GM19193 (cell line): ENCODE measurements around the gene MYO5B.

ENCODE experiments used
- POLR2A ChIP-seq: IDR thresholded peaks from 4 replicates; pipeline ENCODE4 v1.6.1; 2011; ENCODE audit not compliant: insufficient read depth, insufficient read length; ENCODE audit errors: extremely low read depth

Gene MYO5B

GRCh38 chr18:50000227-50000626 is 194.7 kb downstream of the MYO5B start:
- TF ChIP-seq POLR2A: no peak

GRCh38 chr18:49999128-49999527 is 195.8 kb downstream of the MYO5B start:
- TF ChIP-seq POLR2A: no peak

- no peak for TF ChIP-seq POLR2A
Measured at GRCh38 chr18:49997558-49997957, 197.4 kb downstream of the MYO5B start.

GRCh38 chr18:49994410-49994809 is 200.5 kb downstream of the MYO5B start:
- TF ChIP-seq POLR2A: no peak

- TF ChIP-seq POLR2A: no peak
Measured at GRCh38 chr18:49993299-49993698, 201.6 kb downstream of the MYO5B start.

GRCh38 chr18:49988733-49989132 is 206.2 kb downstream of the MYO5B start:
- TF ChIP-seq POLR2A: no peak

- no peak for TF ChIP-seq POLR2A
Measured at GRCh38 chr18:49988101-49988500, 206.8 kb downstream of the MYO5B start.

- TF ChIP-seq POLR2A: no peak
Measured at GRCh38 chr18:49985236-49985635, 209.7 kb downstream of the MYO5B start.

- no peak for TF ChIP-seq POLR2A
Measured at GRCh38 chr18:49980896-49981295, 214.1 kb downstream of the MYO5B start.

GRCh38 chr18:49976795-49977560 is 218.0 kb downstream of the MYO5B start:
- TF ChIP-seq POLR2A: no peak

GRCh38 chr18:49976001-49976400 is 218.9 kb downstream of the MYO5B start:
- no peak for TF ChIP-seq POLR2A

GRCh38 chr18:49974079-49974478 is 220.9 kb downstream of the MYO5B start:
- no peak for TF ChIP-seq POLR2A

- TF ChIP-seq POLR2A: no peak
Measured at GRCh38 chr18:49973592-49973991, 221.4 kb downstream of the MYO5B start.

- TF ChIP-seq POLR2A: no peak
Measured at GRCh38 chr18:49972535-49972934, 222.4 kb downstream of the MYO5B start.

GRCh38 chr18:49971462-49971861 is 223.5 kb downstream of the MYO5B start:
- no peak for TF ChIP-seq POLR2A

- TF ChIP-seq POLR2A: no peak
Measured at GRCh38 chr18:49970319-49970718, 224.6 kb downstream of the MYO5B start.
